ENCODE measurements around the gene CAMTA1.
A peak's percentile ranks its signal among the peaks of the same experiment; 100 is the strongest.

CAMTA1 gene

GRCh38 chr1:6756457-6756856 is 28.8 kb upstream of the CAMTA1 start:
- Histone ChIP-seq H3K27ac (ENCODE audit: low read depth, low read length, severe bottlenecking) (no peak overlapping the region), H3K9me3 (ENCODE audit: control insufficient read depth, low read length) (no peaks in the 10 kb centered on the region), H3K4me3 (ENCODE audit: extremely low read depth, insufficient read depth, low read length, poor library complexity, severe bottlenecking) (no peak overlapping the region), H3K4me1 (ENCODE audit: control insufficient read depth, insufficient read depth, low read length, poor library complexity, severe bottlenecking) (no peaks in the 10 kb centered on the region), H3K36me3 (ENCODE audit: control insufficient read depth, insufficient read depth, low read length) (no peaks in the 10 kb centered on the region)
- WGBS, 2 experiments (ENCODE audit: insufficient coverage in 2 of 2): 60% methylated on average over 1 of the region's 1 CpG; no CpG with 5 or more reads in 1 of the 2 experiments

DNA sequence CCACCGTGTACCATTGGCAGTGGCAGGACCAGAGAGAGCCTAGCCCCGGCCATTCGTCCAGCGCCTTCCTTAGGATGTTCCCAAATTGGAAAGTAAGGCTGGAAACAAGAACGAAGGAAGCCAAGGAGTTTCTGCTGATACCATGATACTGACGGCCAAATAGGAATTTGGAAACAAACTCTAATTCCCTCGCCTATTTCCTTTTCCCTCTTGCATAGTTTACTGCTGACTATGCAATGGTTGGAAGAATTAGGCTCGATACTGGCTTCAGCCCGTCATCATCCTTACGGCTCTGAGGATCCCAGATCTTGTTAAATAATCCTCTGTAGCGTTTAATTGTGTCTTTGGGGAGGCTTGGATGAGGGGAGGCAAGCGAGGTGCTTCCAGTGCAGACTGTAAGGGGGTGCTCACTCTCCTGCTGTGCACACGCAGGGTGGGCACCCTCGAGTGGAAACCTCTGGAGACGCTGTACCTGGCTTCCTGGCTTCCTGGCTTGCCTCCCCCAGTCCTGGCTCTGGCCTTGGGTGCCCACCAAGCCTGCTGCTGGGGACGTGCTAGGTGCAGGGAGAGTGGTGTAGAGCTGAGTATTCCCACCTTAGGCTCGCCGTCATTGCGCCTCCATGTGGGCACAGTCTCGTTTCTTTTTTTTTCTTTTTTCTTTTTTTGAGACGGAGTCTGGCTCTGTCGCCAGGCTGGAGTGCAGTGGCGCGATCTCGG is 27.4 kb upstream of the CAMTA1 start:
- Histone ChIP-seq H3K9me3 (ENCODE audit: control insufficient read depth, low read length) (no peaks in the 10 kb centered on the region), H3K27ac (ENCODE audit: low read depth, low read length, severe bottlenecking) (no peak overlapping the region), H3K4me3 (ENCODE audit: extremely low read depth, insufficient read depth, low read length, poor library complexity, severe bottlenecking) (no peak overlapping the region), H3K36me3 (ENCODE audit: control insufficient read depth, insufficient read depth, low read length) (no peaks in the 10 kb centered on the region), H3K4me1 (ENCODE audit: control insufficient read depth, insufficient read depth, low read length, poor library complexity, severe bottlenecking) (no peaks in the 10 kb centered on the region)
- WGBS, 2 experiments (ENCODE audit: insufficient coverage in 2 of 2): 89 to 91% methylated on average over 16 to 22 of the region's 25 CpGs

DNA sequence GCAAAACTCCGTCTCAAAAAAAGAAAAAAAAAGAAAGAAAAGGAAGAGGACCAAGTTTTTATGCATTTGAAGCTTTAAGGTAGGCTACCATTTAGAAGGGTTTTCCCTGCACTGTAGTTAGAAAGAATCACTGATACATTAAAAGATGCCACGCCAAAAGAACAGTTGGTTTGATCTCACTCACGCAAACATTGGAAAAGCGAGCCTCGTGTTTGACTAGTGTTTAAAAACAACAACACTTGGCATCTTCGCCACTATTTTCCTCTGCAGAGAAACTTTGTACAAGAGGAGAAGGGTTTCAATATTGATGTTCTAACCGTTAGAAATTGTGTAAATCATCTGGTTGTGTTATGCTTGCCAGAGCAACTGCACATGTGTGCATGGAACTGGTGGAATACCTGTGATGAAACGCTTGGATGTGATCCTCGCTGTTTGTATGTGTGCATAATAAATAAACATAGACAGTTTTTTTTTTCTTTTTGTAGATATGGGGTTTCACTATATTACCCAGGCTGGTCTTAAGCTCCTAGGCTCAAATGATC is 24.0 kb upstream of the CAMTA1 start:
- no peaks in the 10 kb centered on the region for H3K9me3 ChIP-seq (ENCODE audit: control insufficient read depth, low read length)
- 99 to 100% methylated on average over 6 to 7 of the region's 9 CpGs for WGBS, 2 experiments (ENCODE audit: insufficient coverage in 2 of 2)
- no peak overlapping the region for H3K4me3 ChIP-seq (ENCODE audit: extremely low read depth, insufficient read depth, low read length, poor library complexity, severe bottlenecking)
- no peaks in the 10 kb centered on the region for H3K36me3 ChIP-seq (ENCODE audit: control insufficient read depth, insufficient read depth, low read length)
- H3K27ac ChIP-seq (ENCODE audit: low read depth, low read length, severe bottlenecking): no peak overlapping the region
- H3K4me1 ChIP-seq (ENCODE audit: control insufficient read depth, insufficient read depth, low read length, poor library complexity, severe bottlenecking): no peaks in the 10 kb centered on the region

- 94 to 97% methylated on average over 4 to 6 of the region's 6 CpGs for WGBS, 2 experiments (ENCODE audit: insufficient coverage in 2 of 2)
- H3K9me3 ChIP-seq (ENCODE audit: control insufficient read depth, low read length): no peaks in the 10 kb centered on the region
- H3K4me3 ChIP-seq (ENCODE audit: extremely low read depth, insufficient read depth, low read length, poor library complexity, severe bottlenecking): no peak overlapping the region
- H3K36me3 ChIP-seq (ENCODE audit: control insufficient read depth, insufficient read depth, low read length): no peaks in the 10 kb centered on the region
- no peaks in the 10 kb centered on the region for H3K4me1 ChIP-seq (ENCODE audit: control insufficient read depth, insufficient read depth, low read length, poor library complexity, severe bottlenecking)
- H3K27ac ChIP-seq (ENCODE audit: low read depth, low read length, severe bottlenecking): no peak overlapping the region
Measured at GRCh38 chr1:6762060-6762459, 23.2 kb upstream of the CAMTA1 start.

DNA sequence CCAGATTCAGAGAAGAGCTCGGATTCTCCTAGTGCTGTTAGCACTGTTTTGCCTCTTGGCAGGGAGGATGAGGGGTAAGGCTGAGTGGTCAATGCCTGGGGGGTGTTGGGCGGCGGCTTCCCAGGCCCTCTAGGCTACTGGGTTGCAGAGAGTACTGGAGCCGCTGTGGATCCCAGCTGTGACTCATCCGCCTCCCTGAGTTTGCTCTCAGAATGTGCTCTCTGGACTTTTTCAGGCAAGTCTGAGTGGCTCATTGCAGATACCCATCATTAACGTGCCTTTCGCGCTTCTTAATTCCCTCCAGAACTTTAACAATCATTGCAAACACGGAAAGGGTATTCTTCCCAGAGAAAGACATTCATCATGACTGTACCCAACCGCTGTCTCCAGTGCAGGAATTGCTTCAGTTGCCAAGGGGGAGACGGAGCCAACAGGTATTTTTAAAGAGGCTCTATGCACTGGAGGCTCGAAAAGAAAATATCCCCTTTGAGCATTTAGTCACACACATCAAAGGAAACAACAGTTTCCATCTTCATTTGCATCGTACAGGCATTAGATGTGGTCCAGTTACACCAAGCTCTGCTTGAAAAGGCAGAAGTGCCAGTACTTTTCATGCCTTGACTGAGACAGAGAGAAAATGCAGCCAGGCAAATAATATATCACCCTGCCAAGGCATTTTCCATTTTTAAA is 14.4 kb upstream of the CAMTA1 start:
- WGBS, 2 experiments (ENCODE audit: insufficient coverage in 2 of 2): 31 to 37% methylated on average over 8 to 12 of the region's 13 CpGs
- Histone ChIP-seq H3K4me1 (ENCODE audit: control insufficient read depth, insufficient read depth, low read length, poor library complexity, severe bottlenecking) (peaks cover 19% of the 10 kb centered on the region), H3K36me3 (ENCODE audit: control insufficient read depth, insufficient read depth, low read length) (no peaks in the 10 kb centered on the region), H3K9me3 (ENCODE audit: control insufficient read depth, low read length) (peaks cover under 1% of the 10 kb centered on the region), H3K27ac (ENCODE audit: low read depth, low read length, severe bottlenecking) (peak overlapping the region; percentile 63), H3K4me3 (ENCODE audit: extremely low read depth, insufficient read depth, low read length, poor library complexity, severe bottlenecking) (no peak overlapping the region)

DNA sequence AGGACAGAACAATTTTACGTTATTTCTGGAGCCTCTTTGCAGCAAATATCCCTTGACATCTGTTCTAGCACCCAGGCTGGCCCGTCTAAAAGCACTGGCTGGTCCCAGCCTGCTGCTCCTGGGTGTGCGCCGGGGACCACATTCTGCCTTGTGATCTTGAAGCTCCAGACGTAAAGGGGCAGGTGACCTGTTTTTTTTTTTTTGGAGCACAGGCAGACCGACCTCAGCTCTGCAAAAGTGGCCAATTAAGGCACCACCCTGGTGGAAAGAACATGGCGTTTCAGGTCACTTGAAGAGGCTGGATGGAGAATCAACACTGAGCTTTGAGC is 13.8 kb upstream of the CAMTA1 start:
- Histone ChIP-seq H3K9me3 (ENCODE audit: control insufficient read depth, low read length) (peaks cover 6% of the 10 kb centered on the region), H3K4me1 (ENCODE audit: control insufficient read depth, insufficient read depth, low read length, poor library complexity, severe bottlenecking) (peaks cover 19% of the 10 kb centered on the region), H3K4me3 (ENCODE audit: extremely low read depth, insufficient read depth, low read length, poor library complexity, severe bottlenecking) (no peak overlapping the region), H3K36me3 (ENCODE audit: control insufficient read depth, insufficient read depth, low read length) (no peaks in the 10 kb centered on the region), H3K27ac (ENCODE audit: low read depth, low read length, severe bottlenecking) (peak overlapping the region; percentile 63)
- WGBS, 2 experiments (ENCODE audit: insufficient coverage in 2 of 2): 77 to 80% methylated on average over 7 of the region's 7 CpGs

GRCh38 chr1:6774381-6774780 is 10.9 kb upstream of the CAMTA1 start:
- Histone ChIP-seq H3K27ac (ENCODE audit: low read depth, low read length, severe bottlenecking) (no peak overlapping the region), H3K4me3 (ENCODE audit: extremely low read depth, insufficient read depth, low read length, poor library complexity, severe bottlenecking) (no peak overlapping the region), H3K9me3 (ENCODE audit: control insufficient read depth, low read length) (peaks cover 8% of the 10 kb centered on the region), H3K36me3 (ENCODE audit: control insufficient read depth, insufficient read depth, low read length) (no peaks in the 10 kb centered on the region), H3K4me1 (ENCODE audit: control insufficient read depth, insufficient read depth, low read length, poor library complexity, severe bottlenecking) (peaks cover 19% of the 10 kb centered on the region)
- 100% methylated on average over 1 of the region's 1 CpG; no CpG with 5 or more reads in 1 of the 2 experiments for WGBS, 2 experiments (ENCODE audit: insufficient coverage in 2 of 2)

GRCh38 chr1:6775261-6776043 is 9.8 kb upstream of the CAMTA1 start:
- peaks cover 19% of the 10 kb centered on the region for H3K4me1 ChIP-seq (ENCODE audit: control insufficient read depth, insufficient read depth, low read length, poor library complexity, severe bottlenecking)
- H3K4me3 ChIP-seq (ENCODE audit: extremely low read depth, insufficient read depth, low read length, poor library complexity, severe bottlenecking): no peak overlapping the region
- H3K27ac ChIP-seq (ENCODE audit: low read depth, low read length, severe bottlenecking): no peak overlapping the region
- H3K36me3 ChIP-seq (ENCODE audit: control insufficient read depth, insufficient read depth, low read length): no peaks in the 10 kb centered on the region
- peaks cover 8% of the 10 kb centered on the region for H3K9me3 ChIP-seq (ENCODE audit: control insufficient read depth, low read length)
- WGBS, 2 experiments (ENCODE audit: insufficient coverage in 2 of 2): 91 to 98% methylated on average over 7 to 8 of the region's 8 CpGs

DNA sequence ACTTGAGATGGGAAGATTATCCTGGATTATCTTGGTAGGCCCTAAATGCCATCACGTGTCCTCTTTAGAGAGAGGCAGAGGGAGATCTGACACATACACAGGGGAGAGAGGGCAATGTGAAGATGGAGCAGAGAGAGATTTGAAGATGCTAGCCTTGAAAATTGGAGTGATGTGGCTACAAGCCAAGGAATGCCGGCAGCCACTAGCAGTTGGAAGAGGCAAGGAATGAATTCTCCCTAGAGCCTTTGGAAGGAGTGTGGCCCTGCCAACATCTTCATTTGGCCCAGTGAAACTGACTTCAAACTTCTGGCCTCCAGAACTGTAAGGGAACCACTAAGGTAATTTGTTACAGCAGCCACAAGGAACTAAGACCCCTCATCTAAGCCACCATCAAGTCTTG is 8.9 kb upstream of the CAMTA1 start:
- no peak overlapping the region for H3K4me3 ChIP-seq (ENCODE audit: extremely low read depth, insufficient read depth, low read length, poor library complexity, severe bottlenecking)
- 88 to 89% methylated on average over 2 of the region's 2 CpGs for WGBS, 2 experiments (ENCODE audit: insufficient coverage in 2 of 2)
- peaks cover 8% of the 10 kb centered on the region for H3K9me3 ChIP-seq (ENCODE audit: control insufficient read depth, low read length)
- H3K4me1 ChIP-seq (ENCODE audit: control insufficient read depth, insufficient read depth, low read length, poor library complexity, severe bottlenecking): peaks cover 12% of the 10 kb centered on the region
- no peaks in the 10 kb centered on the region for H3K36me3 ChIP-seq (ENCODE audit: control insufficient read depth, insufficient read depth, low read length)
- no peak overlapping the region for H3K27ac ChIP-seq (ENCODE audit: low read depth, low read length, severe bottlenecking)

DNA sequence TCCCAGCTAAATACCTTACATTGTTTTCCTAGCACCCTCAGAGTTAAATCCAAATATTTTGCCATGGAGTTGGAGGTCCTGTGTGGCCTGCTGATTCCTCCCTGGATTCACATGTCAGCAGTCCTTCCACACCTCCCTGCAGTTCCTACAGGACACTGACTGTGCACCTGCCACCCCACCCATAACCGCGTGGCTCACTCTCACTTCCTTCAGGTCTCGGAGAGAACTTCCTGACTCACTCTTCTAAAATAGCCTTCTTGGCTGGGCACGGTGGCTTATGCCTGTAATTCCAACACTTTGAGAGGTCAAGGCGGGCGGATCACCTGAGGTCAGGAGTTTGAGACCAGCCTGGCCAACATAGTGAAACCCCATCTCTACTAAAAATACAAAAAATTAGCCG is 8.4 kb upstream of the CAMTA1 start:
- peaks cover 7% of the 10 kb centered on the region for H3K4me1 ChIP-seq (ENCODE audit: control insufficient read depth, insufficient read depth, low read length, poor library complexity, severe bottlenecking)
- H3K9me3 ChIP-seq (ENCODE audit: control insufficient read depth, low read length): peaks cover 8% of the 10 kb centered on the region
- no peak overlapping the region for H3K4me3 ChIP-seq (ENCODE audit: extremely low read depth, insufficient read depth, low read length, poor library complexity, severe bottlenecking)
- WGBS, 2 experiments (ENCODE audit: insufficient coverage in 2 of 2): 75 to 88% methylated on average over 4 of the region's 7 CpGs
- H3K27ac ChIP-seq (ENCODE audit: low read depth, low read length, severe bottlenecking): no peak overlapping the region
- H3K36me3 ChIP-seq (ENCODE audit: control insufficient read depth, insufficient read depth, low read length): no peaks in the 10 kb centered on the region
